SJSA1 (cell line): ENCODE data around the gene S100A16. TPM values are rescaled to one million over a fixed set of nuclear protein-coding genes. Genes with fewer than 3 reads are reported as not detected.
A peak's percentile ranks its signal among the peaks of the same experiment; 100 is the strongest.
"Not testable (repeated sequence)": the region's sequence is repeated elsewhere in the genome, so short reads cannot be mapped to it uniquely, and the experiment has no call there.

Experiments used
- DNase-seq, 2 experiments: peaks; one replicate each; pipeline ENCODE4 v3.0.0-alpha.2; 2015 to 2020; ENCODE audit warnings: low spot score in 2 of 2, low read depth in 1 of 2
- H3K27ac ChIP-seq: fragments of 250-450 bp; sonication (Bioruptor Pico); 2 replicates; pipeline ENCODE4 v1.5.1; 2020; ENCODE audit warnings: mild to moderate bottlenecking, moderate library complexity
- H3K27me3 ChIP-seq: fragments of 250-450 bp; sonication (Bioruptor Pico); replicated peaks from 2 replicates; pipeline ENCODE4 v1.5.1; 2020; ENCODE audit warnings: mild to moderate bottlenecking, moderate library complexity
- H3K36me3 ChIP-seq: fragments of 250-450 bp; sonication (Bioruptor Pico); 2 replicates; pipeline ENCODE4 v1.5.1; 2020; ENCODE audit warnings: mild to moderate bottlenecking
- H3K4me1 ChIP-seq: fragments of 250-450 bp; sonication (Bioruptor Pico); replicated peaks from 2 replicates; pipeline ENCODE4 v1.6.1; 2021; ENCODE audit warnings: mild to moderate bottlenecking
- H3K4me3 ChIP-seq: fragments of 250-450 bp; sonication (Bioruptor Pico); 2 replicates; pipeline ENCODE4 v1.5.1; 2020; ENCODE audit warnings: mild to moderate bottlenecking
- H3K9me3 ChIP-seq: fragments of 250-450 bp; sonication (Bioruptor Pico); replicated peaks from 2 replicates; pipeline ENCODE4 v1.5.1; 2020; ENCODE audit warnings: mild to moderate bottlenecking
- total RNA-seq: library from RNA; depleted of rRNA; stranded (reverse); fragments of >200 nt; shearing (Covaris generic); gene quantifications from 2 replicates; pipeline ENCODE4 v1.2.3, GENCODE V29; 2014

S100A16 gene
- total RNA-seq, 1 experiment from 2014 or later: 39.8 TPM

DNA sequence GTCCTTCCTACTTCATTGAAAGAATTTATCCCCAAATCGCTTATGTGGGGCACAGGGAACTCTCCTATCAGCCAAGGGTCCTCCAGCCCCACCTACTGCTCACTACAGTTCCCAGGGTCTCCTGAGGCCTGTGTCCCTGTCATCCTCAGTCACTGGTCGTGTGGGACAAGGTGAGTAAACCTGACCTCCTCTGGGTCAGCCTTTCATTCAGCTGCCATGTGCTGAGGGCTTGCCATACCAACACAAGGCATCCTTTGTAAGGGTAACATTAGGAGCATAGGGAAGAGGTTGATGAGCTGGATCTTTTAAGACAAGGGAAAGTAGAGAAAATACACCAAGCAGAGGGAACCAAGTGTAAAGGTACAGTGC, 34.4 kb upstream of the S100A16 start:
- Histone ChIP-seq H3K4me1 (no peaks in the 10 kb centered on the region), H3K27ac (no peak overlapping the region), H3K9me3 (no peaks in the 10 kb centered on the region), H3K36me3 (peaks cover 53% of the 10 kb centered on the region), H3K27me3 (no peaks in the 10 kb centered on the region), H3K4me3 (no peak overlapping the region)
- no peak for DNase-seq

DNA sequence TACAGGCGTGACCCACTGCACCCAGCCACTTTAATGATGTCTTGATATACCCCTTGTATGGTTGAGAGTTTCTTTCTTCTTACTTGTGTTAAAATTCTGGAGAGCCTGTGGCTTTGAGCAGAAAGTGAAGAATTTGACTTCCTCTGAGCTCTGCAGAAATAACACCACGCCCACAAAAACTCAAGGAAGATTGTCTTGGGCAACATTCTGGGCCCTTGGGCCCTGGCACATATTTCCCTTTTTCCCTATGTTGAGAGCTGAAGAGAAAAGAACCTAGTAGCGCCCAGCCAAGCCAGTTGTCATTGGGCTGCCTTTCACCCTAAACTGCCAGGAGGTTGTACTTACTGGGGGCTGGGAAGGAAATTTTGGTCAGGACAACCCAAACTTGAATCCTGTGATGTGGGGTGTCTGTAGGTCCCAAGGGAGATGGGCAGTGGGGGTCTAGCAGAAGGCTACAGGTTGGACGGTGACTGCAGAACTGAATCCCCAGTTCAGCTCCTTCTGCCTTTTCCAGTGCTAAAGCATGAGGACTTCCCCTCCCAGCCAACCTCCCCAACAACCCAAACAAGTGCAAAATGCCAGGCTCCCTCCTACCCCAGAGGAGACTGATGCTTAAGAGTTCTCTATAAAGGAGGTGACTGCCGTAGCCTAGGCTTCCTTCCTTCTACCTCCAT, 33.9 kb upstream of the S100A16 start:
- Histone ChIP-seq H3K4me1 (no peaks in the 10 kb centered on the region), H3K27me3 (no peaks in the 10 kb centered on the region), H3K36me3 (peaks cover 58% of the 10 kb centered on the region), H3K4me3 (no peak overlapping the region), H3K27ac (no peak overlapping the region), H3K9me3 (no peaks in the 10 kb centered on the region)
- no peak for DNase-seq

DNA sequence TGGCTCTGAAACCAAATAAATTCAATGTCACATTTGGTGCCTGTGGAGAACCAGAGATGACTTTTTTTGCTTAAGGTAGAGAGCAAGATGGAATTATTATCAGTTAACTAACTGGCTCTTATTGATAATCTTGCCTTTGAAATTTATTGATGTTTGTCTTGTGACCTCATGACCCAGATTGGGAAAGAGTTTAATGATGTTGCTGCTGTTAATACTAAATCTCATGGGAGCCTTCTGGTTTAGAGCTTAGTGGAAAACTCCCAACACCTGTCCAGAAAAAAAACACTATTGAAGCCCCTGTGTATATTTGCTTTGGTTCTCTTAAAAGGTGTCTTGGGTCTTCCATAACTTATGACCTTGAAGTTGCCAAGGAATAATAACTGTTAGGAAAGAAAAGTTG, 30.9 kb upstream of the S100A16 start:
- no peak for DNase-seq
- Histone ChIP-seq H3K9me3 (no peaks in the 10 kb centered on the region), H3K27me3 (no peaks in the 10 kb centered on the region), H3K27ac (no peak overlapping the region), H3K36me3 (peaks cover 88% of the 10 kb centered on the region), H3K4me3 (no peak overlapping the region), H3K4me1 (no peaks in the 10 kb centered on the region)

DNA sequence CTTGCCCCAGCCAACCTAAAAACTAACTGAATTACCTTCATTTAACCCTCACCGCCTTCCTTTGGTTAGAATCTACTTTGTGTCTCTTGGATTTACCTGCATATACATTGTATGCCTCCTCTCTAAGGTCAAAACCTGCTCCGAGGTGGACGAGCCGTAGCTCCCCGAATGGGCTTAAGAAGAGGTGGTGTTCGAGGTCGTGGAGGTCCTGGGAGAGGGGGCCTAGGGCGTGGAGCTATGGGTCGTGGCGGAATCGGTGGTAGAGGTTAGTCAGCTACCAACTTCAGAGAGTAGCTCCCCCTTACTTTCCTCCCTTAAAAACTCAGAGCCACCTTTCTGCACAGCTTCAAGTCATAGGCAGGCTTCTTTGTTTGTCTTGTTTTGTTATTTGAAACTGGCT, 30.2 kb upstream of the S100A16 start:
- no peaks in the 10 kb centered on the region for H3K27me3 ChIP-seq
- H3K27ac ChIP-seq: no peak overlapping the region
- H3K4me3 ChIP-seq: no peak overlapping the region
- H3K4me1 ChIP-seq: no peaks in the 10 kb centered on the region
- H3K9me3 ChIP-seq: no peaks in the 10 kb centered on the region
- H3K36me3 ChIP-seq: peaks cover 95% of the 10 kb centered on the region
- no peak for DNase-seq

DNA sequence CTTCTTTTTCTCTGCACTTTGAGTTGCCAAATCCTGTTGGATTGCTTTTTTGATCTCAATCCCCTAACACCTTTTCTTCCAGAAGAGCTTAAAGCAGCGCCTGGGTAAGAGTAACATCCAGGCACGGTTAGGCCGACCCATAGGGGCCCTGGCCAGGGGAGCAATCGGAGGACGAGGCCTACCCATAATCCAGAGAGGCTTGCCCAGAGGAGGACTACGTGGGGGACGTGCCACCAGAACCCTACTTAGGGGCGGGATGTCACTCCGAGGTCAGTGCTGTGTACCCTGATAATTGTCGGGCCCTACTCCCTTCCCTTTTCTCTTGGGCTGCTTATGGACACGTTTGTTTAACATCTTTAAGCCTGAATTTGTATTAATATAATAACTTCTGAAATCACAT, 29.2 kb upstream of the S100A16 start:
- no peak overlapping the region for H3K4me3 ChIP-seq
- no peaks in the 10 kb centered on the region for H3K4me1 ChIP-seq
- no peaks in the 10 kb centered on the region for H3K27me3 ChIP-seq
- no peak for DNase-seq
- peaks cover 100% of the 10 kb centered on the region for H3K36me3 ChIP-seq
- H3K9me3 ChIP-seq: no peaks in the 10 kb centered on the region
- no peak overlapping the region for H3K27ac ChIP-seq

DNA sequence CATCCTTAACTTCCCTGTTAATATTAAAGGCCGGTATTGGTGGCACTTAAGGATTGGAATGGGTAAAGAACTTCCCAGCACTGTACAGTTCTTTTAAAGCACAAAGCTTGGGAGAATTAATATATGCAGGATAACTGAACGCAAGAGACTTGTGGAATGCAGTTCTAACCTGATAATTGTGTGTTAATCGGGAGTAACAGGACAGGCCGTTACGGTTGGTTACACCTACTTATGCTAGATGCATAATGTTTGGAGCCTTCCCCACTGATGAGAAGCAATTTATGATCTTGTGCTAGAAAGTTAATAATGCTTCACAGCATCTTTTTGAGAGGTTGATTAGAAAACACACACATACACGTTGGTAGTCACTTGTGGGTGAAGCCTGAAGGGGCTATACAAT, 27.9 kb upstream of the S100A16 start:
- no peak for DNase-seq
- Histone ChIP-seq H3K27ac (no peak overlapping the region), H3K4me3 (no peak overlapping the region), H3K27me3 (no peaks in the 10 kb centered on the region), H3K36me3 (peaks cover 100% of the 10 kb centered on the region), H3K4me1 (no peaks in the 10 kb centered on the region), H3K9me3 (no peaks in the 10 kb centered on the region)

DNA sequence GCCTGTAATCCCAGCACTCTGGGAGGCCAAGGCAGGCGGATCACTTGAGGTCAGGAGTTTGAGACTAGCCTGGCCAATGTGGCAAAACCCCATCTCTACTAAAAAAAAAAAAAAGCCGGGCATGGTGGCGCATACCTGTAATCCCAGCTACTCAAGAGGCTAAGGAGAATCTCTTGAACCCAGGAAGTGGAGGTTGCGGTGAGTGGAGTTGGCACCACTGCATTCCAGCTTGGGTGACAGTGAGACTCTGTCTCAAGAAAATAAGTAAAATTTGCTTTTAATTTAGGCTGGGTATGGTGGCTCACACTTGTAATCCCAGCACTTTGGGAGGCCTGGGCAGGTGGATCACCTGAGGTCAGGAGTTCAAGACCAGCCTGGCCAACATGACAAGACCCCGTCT, 27.3 kb upstream of the S100A16 start:
- DNase-seq, H3K27me3 ChIP-seq, H3K27ac ChIP-seq, H3K4me1 ChIP-seq, H3K9me3 ChIP-seq, H3K4me3 ChIP-seq: not testable (repeated sequence)
- peaks cover 100% of the 10 kb centered on the region for H3K36me3 ChIP-seq

DNA sequence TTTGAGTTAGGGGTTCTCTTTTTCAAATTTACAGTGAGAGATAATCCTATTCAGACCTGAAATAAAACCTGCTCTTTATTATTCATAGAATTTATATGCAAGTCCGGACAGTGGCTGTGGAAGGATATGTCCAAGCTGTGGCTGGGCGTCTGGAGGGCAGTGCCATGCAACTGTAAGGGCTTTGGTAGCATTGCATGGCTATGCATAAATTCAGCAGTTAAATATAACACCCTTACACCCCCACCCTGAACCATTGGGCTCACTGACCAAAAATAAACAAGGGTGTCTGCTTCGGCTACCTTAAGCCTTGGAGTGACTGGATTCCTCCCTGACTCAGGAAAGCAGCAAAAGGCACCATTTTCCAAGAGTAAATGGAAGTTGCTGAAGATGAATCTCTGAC, 26.3 kb upstream of the S100A16 start:
- Histone ChIP-seq H3K36me3 (peaks cover 97% of the 10 kb centered on the region), H3K27me3 (no peaks in the 10 kb centered on the region), H3K4me1 (0 out of 2 replicates have a peak, but pooled peaks cover 3% of the 10 kb centered on the region), H3K27ac (no peak overlapping the region), H3K4me3 (no peak overlapping the region), H3K9me3 (no peaks in the 10 kb centered on the region)
- no peak for DNase-seq

DNA sequence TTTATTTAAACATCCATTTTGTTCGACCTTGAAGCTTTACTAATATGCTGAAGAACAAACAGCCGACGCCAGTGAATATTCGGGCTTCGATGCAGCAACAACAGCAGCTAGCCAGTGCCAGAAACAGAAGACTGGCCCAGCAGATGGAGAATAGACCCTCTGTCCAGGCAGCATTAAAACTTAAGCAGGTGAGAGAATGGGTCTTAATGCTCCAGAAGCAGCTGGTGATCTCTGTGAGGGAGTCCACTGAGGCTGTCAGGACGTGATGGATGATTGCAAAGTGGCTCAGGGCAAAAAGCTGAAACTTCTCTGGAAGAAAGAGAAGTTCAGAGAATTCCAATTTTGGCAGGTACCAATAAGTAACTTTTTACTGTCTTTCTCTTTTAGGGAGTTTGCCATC, 25.3 kb upstream of the S100A16 start:
- Histone ChIP-seq H3K27ac (no peak overlapping the region), H3K4me1 (0 out of 2 replicates have a peak, but pooled peaks cover 6% of the 10 kb centered on the region), H3K36me3 (peaks cover 91% of the 10 kb centered on the region), H3K27me3 (no peaks in the 10 kb centered on the region), H3K4me3 (no peak overlapping the region), H3K9me3 (no peaks in the 10 kb centered on the region)
- DNase-seq: no peak

DNA sequence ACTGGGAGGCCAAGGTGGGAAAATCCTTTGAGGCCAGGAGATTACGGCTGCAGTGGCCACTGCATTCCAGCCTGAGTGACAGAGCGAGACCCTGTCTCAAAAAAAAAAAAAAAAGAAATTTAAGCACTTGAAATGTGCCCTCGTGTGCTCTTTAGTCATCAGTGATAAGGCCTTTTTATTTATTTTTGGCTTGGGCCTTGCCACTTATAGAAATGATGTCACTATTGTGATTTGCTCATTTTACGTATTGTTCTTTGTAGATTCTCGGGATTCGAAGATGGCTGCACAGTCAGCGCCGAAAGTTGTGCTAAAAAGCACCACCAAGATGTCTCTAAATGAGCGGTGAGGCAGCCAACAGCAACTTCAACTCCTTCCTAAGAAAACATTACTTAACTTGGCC, 23.4 kb upstream of the S100A16 start:
- Histone ChIP-seq H3K9me3 (no peaks in the 10 kb centered on the region), H3K36me3 (peaks cover 72% of the 10 kb centered on the region), H3K4me3 (no peak overlapping the region), H3K4me1 (0 out of 2 replicates have a peak, but pooled peaks cover 8% of the 10 kb centered on the region), H3K27ac (no peak overlapping the region), H3K27me3 (no peaks in the 10 kb centered on the region)
- no peak for DNase-seq

DNA sequence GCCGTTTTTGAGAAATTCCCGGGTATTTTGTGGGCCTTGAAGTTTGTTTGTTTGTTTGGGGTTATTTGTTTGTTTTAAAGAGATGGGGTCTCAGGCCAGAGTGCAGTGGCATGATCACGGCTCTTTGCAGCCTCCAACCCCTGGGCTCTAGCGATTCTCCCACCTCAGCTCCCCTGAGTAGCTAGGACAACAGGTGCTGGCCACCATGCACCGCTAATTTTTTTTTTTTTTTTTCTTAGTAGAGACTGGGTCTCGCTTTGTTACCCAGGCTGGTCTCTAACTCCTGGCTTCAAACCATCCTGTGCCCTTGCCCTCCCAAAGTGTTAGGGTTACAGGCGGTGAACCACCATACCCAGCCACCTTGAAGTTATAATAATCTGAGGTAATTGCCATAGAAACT, 22.9 kb upstream of the S100A16 start:
- Histone ChIP-seq H3K27me3 (no peaks in the 10 kb centered on the region), H3K36me3 (peaks cover 67% of the 10 kb centered on the region), H3K27ac (no peak overlapping the region), H3K4me1 (0 out of 2 replicates have a peak, but pooled peaks cover 10% of the 10 kb centered on the region), H3K9me3 (no peaks in the 10 kb centered on the region), H3K4me3 (no peak overlapping the region)
- no peak for DNase-seq

DNA sequence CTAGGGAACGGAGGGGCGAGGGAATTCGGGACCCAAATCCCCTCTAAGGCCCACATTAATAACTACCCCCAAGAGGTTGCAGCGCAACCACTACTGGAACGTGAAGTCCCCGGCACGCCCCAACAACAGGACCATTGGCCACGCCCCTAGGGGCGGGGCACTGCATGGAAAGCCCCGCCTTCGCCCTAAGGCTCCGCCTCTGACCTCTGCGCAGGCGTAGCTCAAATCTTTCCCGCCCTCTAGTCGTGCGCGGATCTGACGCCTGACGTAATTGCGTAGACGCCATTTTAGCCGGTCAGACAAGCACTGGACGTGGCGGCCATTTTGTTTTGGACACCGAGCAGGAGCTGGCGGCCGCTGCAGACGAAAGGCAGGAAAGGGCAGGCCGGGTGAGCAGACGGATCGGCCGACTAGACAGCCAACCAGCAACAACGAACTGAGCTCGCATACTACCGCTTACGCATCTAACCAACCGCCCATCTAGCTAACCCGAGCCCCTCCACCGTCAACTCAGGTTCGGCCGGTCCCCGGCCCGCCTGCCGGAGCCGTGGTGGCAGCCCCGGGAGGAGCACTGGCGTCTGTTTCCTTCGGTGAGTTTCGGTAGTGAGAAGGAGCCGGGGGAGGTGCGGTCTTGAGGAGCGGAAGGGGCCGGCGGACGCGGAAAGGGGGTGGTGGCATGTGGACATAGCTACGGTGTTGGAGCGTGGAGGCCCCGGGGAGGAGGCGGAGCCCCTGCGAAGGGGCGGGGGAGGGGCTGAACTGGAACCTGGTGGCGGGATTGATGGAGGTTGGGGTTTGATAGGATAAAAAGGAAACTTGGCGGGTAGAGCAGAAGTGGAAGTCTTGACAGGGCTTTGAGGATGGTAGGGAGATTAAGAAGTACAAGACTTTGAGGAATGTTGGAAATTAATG, 21.1 kb upstream of the S100A16 start, which contains the start of gene CHTOP:
Gene CHTOP (plus strand): TSS at position 313 of the 912 bp plus-strand sequence. CDS start 2,523 bp downstream, outside the sequence.
- peak; percentile 97 to 98 for DNase-seq
- Histone ChIP-seq H3K27ac (peak within 1 kb of the TSS; percentile 99), H3K27me3 (no peaks in the 10 kb centered on the region), H3K36me3 (peaks cover 48% of the 10 kb centered on the region), H3K4me1 (0 out of 2 replicates have a peak, but pooled peaks cover 10% of the 10 kb centered on the region), H3K4me3 (peak within 1 kb of the TSS; percentile 87), H3K9me3 (no peaks in the 10 kb centered on the region)

DNA sequence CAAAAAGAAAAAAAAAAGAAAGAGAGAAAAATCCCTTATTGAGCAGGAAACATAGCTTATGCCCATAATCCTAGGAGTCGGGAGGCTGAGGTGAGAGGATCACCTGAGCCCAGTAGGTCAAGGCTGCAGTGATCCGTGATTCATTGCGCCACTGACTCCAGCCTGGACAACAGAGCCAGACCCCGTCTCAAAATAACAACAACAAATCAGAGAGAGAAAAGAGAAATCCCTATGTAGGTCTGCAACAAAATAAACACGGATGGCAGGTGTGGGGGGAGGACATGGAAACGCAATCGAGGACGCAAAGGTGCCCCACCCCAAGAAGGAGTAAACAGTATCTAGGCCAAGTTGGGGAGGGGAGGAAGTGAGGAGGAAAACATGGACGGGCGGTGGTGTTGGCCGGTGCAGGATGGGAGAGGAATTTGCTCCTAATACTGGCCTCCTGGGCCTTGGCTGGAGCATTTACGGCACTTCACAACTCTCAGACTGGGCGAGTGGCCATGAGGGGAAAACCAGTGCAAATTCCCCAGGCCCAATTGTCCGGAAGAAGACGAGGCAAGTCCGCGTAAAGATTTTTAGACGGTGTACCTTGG, 20.3 kb upstream of the S100A16 start:
- DNase-seq: no peak
- Histone ChIP-seq H3K9me3 (no peaks in the 10 kb centered on the region), H3K4me1 (0 out of 2 replicates have a peak, but pooled peaks cover 10% of the 10 kb centered on the region), H3K27ac (no peak overlapping the region), H3K27me3 (no peaks in the 10 kb centered on the region), H3K36me3 (peaks cover 41% of the 10 kb centered on the region), H3K4me3 (peak overlapping the region; percentile 87)
